Mesendoderm (in vitro differentiated cells): Measurements from ENCODE around the gene TNS3.

ENCODE experiments used
- DNase-seq: peaks from one replicate; pipeline ENCODE4 v3.0.0; 2013
- H2AK5ac ChIP-seq: 2 replicates; pipeline ENCODE4 v1.6.1; 2013; ENCODE audit warnings: low read length, inconsistent platforms
- H2BK120ac ChIP-seq: 2 replicates; pipeline ENCODE4 v1.6.1; 2013; ENCODE audit warnings: low read depth, mild to moderate bottlenecking, low read length, moderate library complexity, mixed read lengths
- H2BK15ac ChIP-seq: replicated peaks from 2 replicates; pipeline ENCODE4 v1.6.1; 2013; ENCODE audit warnings: low read depth, mild to moderate bottlenecking, moderate library complexity
- H2BK5ac ChIP-seq: 2 replicates; pipeline ENCODE4 v1.6.1; 2013; ENCODE audit warnings: low read length, inconsistent platforms
- H3K18ac ChIP-seq: 2 replicates; pipeline ENCODE4 v1.6.1; 2013; ENCODE audit warnings: mild to moderate bottlenecking, low read length, mixed read lengths
- H3K23ac ChIP-seq: one replicate; pipeline ENCODE4 v1.6.1; 2013; ENCODE audit warnings: low read length
- H3K27ac ChIP-seq: 2 replicates; pipeline ENCODE4 v1.5.1; 2013; ENCODE audit warnings: low read depth, mild to moderate bottlenecking, inconsistent platforms, low read length, moderate library complexity
- H3K27me3 ChIP-seq: 2 replicates; pipeline ENCODE4 v1.6.1; 2013; ENCODE audit warnings: low read length, control low read depth, mild to moderate bottlenecking, inconsistent platforms; ENCODE audit not compliant: insufficient read depth, poor library complexity
- H3K36me3 ChIP-seq: 2 replicates; pipeline ENCODE4 v1.6.1; 2013; ENCODE audit warnings: low read length, inconsistent platforms; ENCODE audit not compliant: control insufficient read depth, insufficient read depth
- H3K4ac ChIP-seq: one replicate; pipeline ENCODE4 v1.6.1; 2013; ENCODE audit warnings: low read depth, mild to moderate bottlenecking, low read length, moderate library complexity
- H3K4me1 ChIP-seq: 2 replicates; pipeline ENCODE4 v1.6.1; 2013; ENCODE audit warnings: low read depth, low read length, inconsistent platforms; ENCODE audit not compliant: control insufficient read depth
- H3K4me2 ChIP-seq: 2 replicates; pipeline ENCODE4 v1.6.1; 2013; ENCODE audit warnings: low read length
- H3K4me3 ChIP-seq: 2 replicates; pipeline ENCODE4 v1.5.1; 2013; ENCODE audit warnings: mild to moderate bottlenecking, low read length
- H3K56ac ChIP-seq: one replicate; pipeline ENCODE4 v1.6.1; 2013; ENCODE audit warnings: low read length
- H3K79me1 ChIP-seq: 2 replicates; pipeline ENCODE4 v1.6.1; 2013; ENCODE audit warnings: low read length, inconsistent platforms
- H3K79me2 ChIP-seq: 2 replicates; pipeline ENCODE4 v1.6.1; 2013; ENCODE audit warnings: mild to moderate bottlenecking, low read length; ENCODE audit not compliant: control insufficient read depth, insufficient read depth
- H3K9ac ChIP-seq: 2 replicates; pipeline ENCODE4 v1.6.1; 2013; ENCODE audit warnings: low read length, inconsistent platforms
- H4K5ac ChIP-seq: one replicate; pipeline ENCODE4 v1.6.1; 2013; ENCODE audit warnings: low read length
- H4K8ac ChIP-seq: one replicate; pipeline ENCODE4 v1.6.1; 2013; ENCODE audit warnings: low read depth, mild to moderate bottlenecking, control low read depth, low read length, moderate library complexity
- WGBS: extraction: QIAGEN DNeasy Blood & Tissue Kit; methylation state at CpG from one replicate; pipeline ENCODE4 v1.1.7; 2013; ENCODE audit warnings: low lambda C conversion rate, missing lambda C conversion rate; ENCODE audit not compliant: insufficient coverage; ENCODE audit errors: extremely low coverage; 5-methylcytosine and 5-hydroxymethylcytosine counted together

TNS3 gene

GRCh38 chr7:47225387-47226131 is 356.4 kb downstream of the TNS3 start:
- H3K9ac ChIP-seq = no peak overlapping the region
- H3K36me3 ChIP-seq = no peaks in the 10 kb centered on the region
- H3K79me2 ChIP-seq = no peaks in the 10 kb centered on the region
- H3K4me1 ChIP-seq = no peaks in the 10 kb centered on the region
- DNase-seq = no peak
- no peak overlapping the region for H2BK15ac ChIP-seq
- no peak overlapping the region for H3K27ac ChIP-seq
- no peak overlapping the region for H4K8ac ChIP-seq
- no peak overlapping the region for H3K4ac ChIP-seq
- no peak overlapping the region for H2BK5ac ChIP-seq
- H2AK5ac ChIP-seq = no peak overlapping the region
- no peaks in the 10 kb centered on the region for H3K79me1 ChIP-seq
- H2BK120ac ChIP-seq = no peak overlapping the region
- H3K4me2 ChIP-seq = no peak overlapping the region
- H3K23ac ChIP-seq = no peak overlapping the region
- no CpG with 5 or more reads among the region's 3 CpGs for WGBS
- H4K5ac ChIP-seq = no peak overlapping the region
- H3K18ac ChIP-seq = no peak overlapping the region
- H3K27me3 ChIP-seq = no peaks in the 10 kb centered on the region
- H3K56ac ChIP-seq = no peak overlapping the region
- H3K4me3 ChIP-seq = no peak overlapping the region
